HEK293T (cell line): ENCODE results near the gene U2AF1L4.

Experiments used
- ARNT ChIP-seq: fragments of 450-650 bp; IDR thresholded peaks from 2 replicates; pipeline ENCODE4 v1.6.1; 2017; ENCODE audit warnings: mild to moderate bottlenecking
- BHLHE40 ChIP-seq: fragments of 450-650 bp; IDR thresholded peaks from 2 replicates; pipeline ENCODE4 v1.6.1; 2016; ENCODE audit warnings: mild to moderate bottlenecking, moderate library complexity, borderline replicate concordance
- CTBP1 ChIP-seq: fragments of 450-650 bp; IDR thresholded peaks from 2 replicates; pipeline ENCODE4 v1.6.1; 2016; ENCODE audit warnings: borderline replicate concordance
- ELF4 ChIP-seq: fragments of 450-650 bp; IDR thresholded peaks from 2 replicates; pipeline ENCODE4 v1.6.1; 2017; ENCODE audit warnings: antibody characterized with exemption
- FOXA1 ChIP-seq: fragments of 450-650 bp; IDR thresholded peaks from 2 replicates; pipeline ENCODE4 v1.6.1; 2016; ENCODE audit warnings: mild to moderate bottlenecking
- FOXK2 ChIP-seq: fragments of 450-650 bp; IDR thresholded peaks from 2 replicates; pipeline ENCODE4 v1.6.1; 2016; ENCODE audit warnings: mild to moderate bottlenecking
- FOXM1 ChIP-seq: fragments of 450-650 bp; IDR thresholded peaks from 2 replicates; pipeline ENCODE4 v1.6.1; 2017; ENCODE audit warnings: mild to moderate bottlenecking, borderline replicate concordance
- HDGF ChIP-seq: fragments of 450-650 bp; IDR thresholded peaks from 2 replicates; pipeline ENCODE4 v1.6.1; 2017; ENCODE audit warnings: antibody characterized with exemption, borderline replicate concordance
- NFRKB ChIP-seq: fragments of 450-650 bp; IDR thresholded peaks from 2 replicates; pipeline ENCODE4 v1.6.1; 2016; ENCODE audit warnings: mild to moderate bottlenecking, moderate library complexity
- SP1 ChIP-seq: fragments of 450-650 bp; IDR thresholded peaks from 2 replicates; pipeline ENCODE4 v1.6.1; 2017
- SUZ12 ChIP-seq: fragments of 450-650 bp; IDR thresholded peaks from 2 replicates; pipeline ENCODE4 v1.6.1; 2016; ENCODE audit warnings: mild to moderate bottlenecking
- TARDBP ChIP-seq: fragments of 450-650 bp; IDR thresholded peaks from 2 replicates; pipeline ENCODE4 v1.6.1; 2016
- ZNF384 ChIP-seq: fragments of 450-650 bp; IDR thresholded peaks from 2 replicates; pipeline ENCODE4 v1.6.1; 2016
- TF ChIP-seq, protein P1 (sequence below): fragments of 450-650 bp; IDR thresholded peaks from 2 replicates; pipeline ENCODE4 v1.6.1; 2016

- TF ChIP-seq TARDBP (no peak), NFRKB (no peak), FOXA1 (no peak), CTBP1 (no peak), HDGF (no peak), SUZ12 (no peak), BHLHE40 (no peak), FOXK2 (no peak), SP1 (no peak), FOXM1 (no peak), ELF4 (no peak), ZNF384 (no peak), ARNT (no peak)
- TF ChIP-seq, protein P1, sequence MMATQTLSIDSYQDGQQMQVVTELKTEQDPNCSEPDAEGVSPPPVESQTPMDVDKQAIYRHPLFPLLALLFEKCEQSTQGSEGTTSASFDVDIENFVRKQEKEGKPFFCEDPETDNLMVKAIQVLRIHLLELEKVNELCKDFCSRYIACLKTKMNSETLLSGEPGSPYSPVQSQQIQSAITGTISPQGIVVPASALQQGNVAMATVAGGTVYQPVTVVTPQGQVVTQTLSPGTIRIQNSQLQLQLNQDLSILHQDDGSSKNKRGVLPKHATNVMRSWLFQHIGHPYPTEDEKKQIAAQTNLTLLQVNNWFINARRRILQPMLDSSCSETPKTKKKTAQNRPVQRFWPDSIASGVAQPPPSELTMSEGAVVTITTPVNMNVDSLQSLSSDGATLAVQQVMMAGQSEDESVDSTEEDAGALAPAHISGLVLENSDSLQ = no peak
Observed at GRCh38 chr19:35715981-35716800, 29.0 kb downstream of the U2AF1L4 start.
